ENCODE results near the gene RNF5. TPM values are rescaled to one million over a fixed set of nuclear protein-coding genes. Genes with fewer than 3 reads are reported as not detected.

Gene RNF5
- polyA plus RNA-seq, 1 of the 3 experiments (the other 2 are of a cell fraction): 110 TPM

GRCh38 chr6:32149092-32149755 lies 29.0 kb upstream of the RNF5 start:
- CTCF ChIA-PET: interaction anchor here (0.6 kb wide), 1 partner anchor 59 kb away, joined by 3 read pairs; no protein-coding TSS in a partner anchor
- no peak overlapping the region for H3K4me2 ChIP-seq

GRCh38 chr6:32149932-32150870 lies 28.0 kb upstream of the RNF5 start:
- DNase-seq: no peak
- Histone ChIP-seq H3K9me2 (no peaks in the 10 kb centered on the region), H2AFZ (ENCODE audit: low read depth) (no peak overlapping the region), H3K4me3 (ENCODE audit: low read depth in 2 of 2, low read length in 1 of 2) (no peak overlapping the region), H3F3A (replicated peaks; ENCODE audit: insufficient read depth) (peaks cover 4% of the 10 kb centered on the region), H3K9ac (no peak overlapping the region), H3K79me2 (ENCODE audit: insufficient read depth) (peaks cover 11% of the 10 kb centered on the region), H4K20me1 (ENCODE audit: insufficient read depth) (no peaks in the 10 kb centered on the region), H3K4me2 (no peak overlapping the region), H3K27ac (ENCODE audit: low read depth in 2 of 2, low read length in 1 of 2) (no peak overlapping the region), H3K4me1 (ENCODE audit: control insufficient read depth in 1 of 2, insufficient read depth in 2 of 2, low read depth in 1 of 2, low read length in 1 of 2) (peaks cover 13 to 27% of the 10 kb centered on the region in 2 experiments; a peak in 3 of 4 replicates), H3K36me3 (replicated peaks in 1 of 2; ENCODE audit: control insufficient read depth in 1 of 2, insufficient read depth in 2 of 2, low read length in 1 of 2) (no peaks in the 10 kb centered on the region), H3K27me3 (ENCODE audit: insufficient read depth) (no peaks in the 10 kb centered on the region), H3K9me3 (no peaks in the 10 kb centered on the region)
- ChIA-PET POLR2A (no interaction called here), CTCF (no interaction called here)
- 91% methylated on average over 51 of the region's 55 CpGs for WGBS (ENCODE audit: low lambda C conversion rate)
- TF ChIP-seq GATA2 (CRISPR knock-in tag; IDR thresholded peaks at IDR 0.05) (no peak), NRF1 (IDR thresholded peaks at IDR 0.05; ENCODE audit: low read depth, low read length) (no peak), CHD2 (IDR thresholded peaks at IDR 0.05; ENCODE audit: low read length, partially characterized antibody) (no peak), SMC3 (IDR thresholded peaks at IDR 0.05; ENCODE audit: low read depth, low read length) (no peak), JUND (IDR thresholded peaks at IDR 0.05) (no peak), NFIC (IDR thresholded peaks at IDR 0.05; ENCODE audit: borderline replicate concordance) (no peak), TEAD4 (IDR thresholded peaks at IDR 0.05; ENCODE audit: borderline replicate concordance, insufficient read depth) (no peak), MEF2A (IDR thresholded peaks at IDR 0.05; ENCODE audit: borderline replicate concordance, low read depth) (no peak), RCOR1 (IDR thresholded peaks at IDR 0.05; ENCODE audit: low read length) (no peak), SIN3A (IDR thresholded peaks at IDR 0.05; ENCODE audit: borderline replicate concordance, low read depth, low read length) (no peak)
- TF ChIP-seq, protein P1, sequence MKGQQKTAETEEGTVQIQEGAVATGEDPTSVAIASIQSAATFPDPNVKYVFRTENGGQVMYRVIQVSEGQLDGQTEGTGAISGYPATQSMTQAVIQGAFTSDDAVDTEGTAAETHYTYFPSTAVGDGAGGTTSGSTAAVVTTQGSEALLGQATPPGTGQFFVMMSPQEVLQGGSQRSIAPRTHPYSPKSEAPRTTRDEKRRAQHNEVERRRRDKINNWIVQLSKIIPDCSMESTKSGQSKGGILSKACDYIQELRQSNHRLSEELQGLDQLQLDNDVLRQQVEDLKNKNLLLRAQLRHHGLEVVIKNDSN (IDR thresholded peaks at IDR 0.05; ENCODE audit: borderline replicate concordance, low read depth): no peak

More at GRCh38 chr6:32149092-32149755, 29.0 kb upstream of the RNF5 start:
- no peak overlapping the region for H2AFZ ChIP-seq (ENCODE audit: low read depth)
- POLR2A ChIA-PET: no interaction called here
- no peaks in the 10 kb centered on the region for H3K36me3 ChIP-seq (replicated peaks in 1 of 2; ENCODE audit: control insufficient read depth in 1 of 2, insufficient read depth in 2 of 2, low read length in 1 of 2)
- no peak overlapping the region for H3K9ac ChIP-seq
- 90% methylated on average over 41 of the region's 47 CpGs for WGBS (ENCODE audit: low lambda C conversion rate)
- peaks cover 1% of the 10 kb centered on the region; the same call in 1 of the 2 replicates for H3K79me2 ChIP-seq (ENCODE audit: insufficient read depth)
- no peaks in the 10 kb centered on the region for H3K9me3 ChIP-seq
- no peaks in the 10 kb centered on the region for H4K20me1 ChIP-seq (ENCODE audit: insufficient read depth)
- TF ChIP-seq RCOR1 (IDR thresholded peaks at IDR 0.05; ENCODE audit: low read length): no peak
- H3K4me1 ChIP-seq (ENCODE audit: control insufficient read depth in 1 of 2, insufficient read depth in 2 of 2, low read depth in 1 of 2, low read length in 1 of 2): peaks cover 13 to 21% of the 10 kb centered on the region in 2 experiments; a peak in 3 of 4 replicates
- no peaks in the 10 kb centered on the region for H3K9me2 ChIP-seq
- no peaks in the 10 kb centered on the region for H3K27me3 ChIP-seq (ENCODE audit: insufficient read depth)
- H3K4me3 ChIP-seq (ENCODE audit: low read depth in 2 of 2, low read length in 1 of 2): no peak overlapping the region
- H3K27ac ChIP-seq (ENCODE audit: low read depth in 2 of 2, low read length in 1 of 2): no peak overlapping the region
- H3F3A ChIP-seq (replicated peaks; ENCODE audit: insufficient read depth): peaks cover 4% of the 10 kb centered on the region
- DNase-seq: no peak

Data from SK-N-SH (cell line).